ENCODE results near the gene STOML2. TPM values are rescaled to one million over a fixed set of nuclear protein-coding genes. Genes with fewer than 3 reads are reported as not detected.

The STOML2 gene
- total and polyA plus RNA-seq, 7 donors: 87.2 to 145 (median 136) TPM

DNA sequence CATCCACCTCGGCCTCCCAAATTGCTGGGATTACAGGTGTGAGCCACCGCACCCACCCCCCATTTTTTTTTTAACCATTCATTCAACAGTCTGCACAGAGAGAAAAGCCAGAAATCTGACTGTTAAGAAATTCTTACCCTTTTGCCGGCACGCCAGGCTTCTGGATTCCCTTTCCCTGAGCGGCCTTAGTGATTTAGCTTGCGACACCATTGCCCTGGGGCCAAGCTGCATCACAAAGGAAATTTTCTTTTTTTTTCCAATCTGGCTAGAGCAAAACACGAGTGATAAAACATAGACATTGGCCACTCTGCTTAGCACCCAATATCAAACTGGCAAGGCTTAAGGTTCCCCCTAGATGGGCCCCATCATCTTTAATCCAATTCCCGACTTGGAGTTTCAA lies 33.9 kb upstream of the STOML2 start:
- peaks cover 0 to 8% (median under 1%) of the 10 kb centered on the region in 4 donors for H3K9me3 ChIP-seq
- intact Hi-C loops (cut with DNase I): no loop called here
- no peak for DNase-seq
- no peak overlapping the region for H3K4me3 ChIP-seq
- TF ChIP-seq POLR2A (IDR thresholded peaks at IDR 0.05): no peak
- TF ChIP-seq, protein P1, sequence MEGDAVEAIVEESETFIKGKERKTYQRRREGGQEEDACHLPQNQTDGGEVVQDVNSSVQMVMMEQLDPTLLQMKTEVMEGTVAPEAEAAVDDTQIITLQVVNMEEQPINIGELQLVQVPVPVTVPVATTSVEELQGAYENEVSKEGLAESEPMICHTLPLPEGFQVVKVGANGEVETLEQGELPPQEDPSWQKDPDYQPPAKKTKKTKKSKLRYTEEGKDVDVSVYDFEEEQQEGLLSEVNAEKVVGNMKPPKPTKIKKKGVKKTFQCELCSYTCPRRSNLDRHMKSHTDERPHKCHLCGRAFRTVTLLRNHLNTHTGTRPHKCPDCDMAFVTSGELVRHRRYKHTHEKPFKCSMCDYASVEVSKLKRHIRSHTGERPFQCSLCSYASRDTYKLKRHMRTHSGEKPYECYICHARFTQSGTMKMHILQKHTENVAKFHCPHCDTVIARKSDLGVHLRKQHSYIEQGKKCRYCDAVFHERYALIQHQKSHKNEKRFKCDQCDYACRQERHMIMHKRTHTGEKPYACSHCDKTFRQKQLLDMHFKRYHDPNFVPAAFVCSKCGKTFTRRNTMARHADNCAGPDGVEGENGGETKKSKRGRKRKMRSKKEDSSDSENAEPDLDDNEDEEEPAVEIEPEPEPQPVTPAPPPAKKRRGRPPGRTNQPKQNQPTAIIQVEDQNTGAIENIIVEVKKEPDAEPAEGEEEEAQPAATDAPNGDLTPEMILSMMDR (IDR thresholded peaks at IDR 0.05): no peak
- TF ChIP-seq EP300 (IDR thresholded peaks at IDR 0.05): no peak
- no peak for TF ChIP-seq POLR2AphosphoS5 (IDR thresholded peaks at IDR 0.05)
- no peaks in the 10 kb centered on the region for H3K4me1 ChIP-seq
- 91% methylated on average over 8 of the region's 8 CpGs for WGBS, 2 donors
- no peak overlapping the region for H3K27ac ChIP-seq
- no peaks in the 10 kb centered on the region for H3K36me3 ChIP-seq
- H3K27me3 ChIP-seq: no peaks in the 10 kb centered on the region

DNA sequence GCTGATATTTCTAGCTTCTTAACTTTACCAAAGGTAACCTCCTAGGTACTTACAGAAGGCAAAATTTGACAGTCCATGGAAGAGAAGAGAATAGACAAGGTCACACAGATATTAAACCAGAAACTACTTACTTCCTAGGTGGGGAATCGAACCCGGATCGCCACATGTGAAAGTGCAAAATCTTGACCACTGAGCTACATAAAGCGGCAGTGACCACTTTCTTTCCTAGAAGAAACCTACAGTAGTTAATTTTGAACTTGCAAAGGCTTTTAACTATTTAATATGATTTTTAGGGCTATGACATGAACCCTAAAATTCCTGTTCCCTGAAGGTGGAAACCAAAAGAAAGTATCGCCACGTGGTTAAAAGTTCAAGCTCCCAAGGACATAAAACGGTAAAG lies 33.1 kb upstream of the STOML2 start:
- Histone ChIP-seq H3K4me1 (no peaks in the 10 kb centered on the region), H3K27ac (no peak overlapping the region), H3K27me3 (no peaks in the 10 kb centered on the region), H3K4me3 (no peak overlapping the region), H3K36me3 (no peaks in the 10 kb centered on the region), H3K9me3 (peaks cover 0 to 3% (median 0%) of the 10 kb centered on the region in 4 donors)
- no peak for DNase-seq
- intact Hi-C loops (cut with DNase I): no loop called here
- WGBS, 2 donors: 92 to 93% methylated on average over 7 of the region's 7 CpGs
- TF ChIP-seq, protein P1 (IDR thresholded peaks at IDR 0.05): no peak
- TF ChIP-seq POLR2AphosphoS5 (IDR thresholded peaks at IDR 0.05): no peak
- TF ChIP-seq EP300 (IDR thresholded peaks at IDR 0.05): no peak

DNA sequence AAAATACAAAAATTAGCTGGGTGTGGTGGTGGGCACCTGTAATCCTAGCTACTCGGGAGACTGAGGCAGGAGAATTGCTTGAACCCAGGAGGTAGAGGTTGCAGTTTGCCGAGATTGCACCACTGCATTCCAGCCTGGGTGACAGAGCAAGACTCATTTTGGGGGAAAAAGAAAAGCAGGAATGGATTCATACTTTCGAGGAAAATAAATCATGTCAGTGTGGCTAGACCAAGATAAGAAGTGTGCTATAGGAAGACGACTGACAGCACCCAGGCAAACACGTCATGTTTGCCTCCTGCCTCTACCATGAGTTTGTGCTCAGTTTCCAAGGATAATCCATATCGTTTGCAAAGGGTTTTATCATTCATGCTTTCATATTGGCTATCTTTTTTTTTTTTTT lies 32.0 kb upstream of the STOML2 start:
- Histone ChIP-seq H3K4me1 (no peaks in the 10 kb centered on the region), H3K4me3 (no peak overlapping the region), H3K27ac (no peak overlapping the region), H3K36me3 (no peaks in the 10 kb centered on the region), H3K9me3 (no peaks in the 10 kb centered on the region), H3K27me3 (no peaks in the 10 kb centered on the region)
- intact Hi-C loops (cut with DNase I): no loop called here
- 85 to 88% methylated on average over 6 of the region's 6 CpGs for WGBS, 2 donors
- DNase-seq: no peak
- TF ChIP-seq POLR2AphosphoS5 (IDR thresholded peaks at IDR 0.05): no peak
- TF ChIP-seq, protein P1 (IDR thresholded peaks at IDR 0.05): no peak
- TF ChIP-seq EP300 (IDR thresholded peaks at IDR 0.05): no peak
- TF ChIP-seq POLR2A (IDR thresholded peaks at IDR 0.05): no peak

- Histone ChIP-seq H3K4me3 (peak overlapping the region in 3 of 4 donors; percentile 58 to 63 (median 58)), H3K27me3 (no peaks in the 10 kb centered on the region), H3K36me3 (no peaks in the 10 kb centered on the region), H3K9me3 (peaks cover 0 to 3% (median 0%) of the 10 kb centered on the region in 4 donors), H3K27ac (peak overlapping the region; percentile 90 to 96 (median 92)), H3K4me1 (peaks cover 0 to 48% (median 42%) of the 10 kb centered on the region in 4 donors)
- WGBS, 2 donors: 30 to 33% methylated on average over 30 of the region's 30 CpGs
- TF ChIP-seq EP300 (IDR thresholded peaks at IDR 0.05) (no peak), POLR2A (IDR thresholded peaks at IDR 0.05) (no peak), POLR2AphosphoS5 (IDR thresholded peaks at IDR 0.05) (peak in 3 of 4 donors; percentile 31 to 65 (median 55))
- TF ChIP-seq, protein P1 (IDR thresholded peaks at IDR 0.05): peak; percentile 84 to 94 (median 90)
- peak; percentile 97 for DNase-seq
- intact Hi-C loops (cut with DNase I): loop anchor here (1.0 to 5.0 kb wide), 4 partner anchors 44 to 435 kb away; no protein-coding TSS in a partner anchor
Observed at GRCh38 chr9:35116898-35117551, 14.1 kb upstream of the STOML2 start.

Measured in sigmoid colon (tissue), 7 donors.